ENCODE data around the gene NCAM2.

NCAM2 gene

DNA sequence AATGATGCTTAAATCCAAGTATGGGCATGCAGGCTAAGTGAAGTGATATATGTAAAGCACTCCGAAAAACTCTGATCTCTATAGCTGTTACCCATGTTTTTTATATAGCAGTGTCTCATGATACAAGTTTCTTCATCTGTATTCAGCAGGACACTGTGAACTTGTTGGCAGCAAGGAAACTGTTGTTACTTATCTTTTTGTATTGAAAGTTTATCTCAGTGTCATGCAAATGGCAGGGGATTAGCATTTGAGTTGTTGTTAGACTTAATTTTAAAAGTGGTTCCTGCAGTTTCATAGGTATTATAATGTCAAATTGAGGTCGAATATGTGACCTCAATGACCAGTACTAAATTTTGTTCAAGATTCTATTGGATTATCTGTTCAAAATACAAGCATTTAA is 47.9 kb downstream of the NCAM2 start:
- TF ChIP-seq, protein P1, sequence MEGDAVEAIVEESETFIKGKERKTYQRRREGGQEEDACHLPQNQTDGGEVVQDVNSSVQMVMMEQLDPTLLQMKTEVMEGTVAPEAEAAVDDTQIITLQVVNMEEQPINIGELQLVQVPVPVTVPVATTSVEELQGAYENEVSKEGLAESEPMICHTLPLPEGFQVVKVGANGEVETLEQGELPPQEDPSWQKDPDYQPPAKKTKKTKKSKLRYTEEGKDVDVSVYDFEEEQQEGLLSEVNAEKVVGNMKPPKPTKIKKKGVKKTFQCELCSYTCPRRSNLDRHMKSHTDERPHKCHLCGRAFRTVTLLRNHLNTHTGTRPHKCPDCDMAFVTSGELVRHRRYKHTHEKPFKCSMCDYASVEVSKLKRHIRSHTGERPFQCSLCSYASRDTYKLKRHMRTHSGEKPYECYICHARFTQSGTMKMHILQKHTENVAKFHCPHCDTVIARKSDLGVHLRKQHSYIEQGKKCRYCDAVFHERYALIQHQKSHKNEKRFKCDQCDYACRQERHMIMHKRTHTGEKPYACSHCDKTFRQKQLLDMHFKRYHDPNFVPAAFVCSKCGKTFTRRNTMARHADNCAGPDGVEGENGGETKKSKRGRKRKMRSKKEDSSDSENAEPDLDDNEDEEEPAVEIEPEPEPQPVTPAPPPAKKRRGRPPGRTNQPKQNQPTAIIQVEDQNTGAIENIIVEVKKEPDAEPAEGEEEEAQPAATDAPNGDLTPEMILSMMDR (IDR thresholded peaks at IDR 0.05; ENCODE audit: low read depth, low read length): no peak

DNA sequence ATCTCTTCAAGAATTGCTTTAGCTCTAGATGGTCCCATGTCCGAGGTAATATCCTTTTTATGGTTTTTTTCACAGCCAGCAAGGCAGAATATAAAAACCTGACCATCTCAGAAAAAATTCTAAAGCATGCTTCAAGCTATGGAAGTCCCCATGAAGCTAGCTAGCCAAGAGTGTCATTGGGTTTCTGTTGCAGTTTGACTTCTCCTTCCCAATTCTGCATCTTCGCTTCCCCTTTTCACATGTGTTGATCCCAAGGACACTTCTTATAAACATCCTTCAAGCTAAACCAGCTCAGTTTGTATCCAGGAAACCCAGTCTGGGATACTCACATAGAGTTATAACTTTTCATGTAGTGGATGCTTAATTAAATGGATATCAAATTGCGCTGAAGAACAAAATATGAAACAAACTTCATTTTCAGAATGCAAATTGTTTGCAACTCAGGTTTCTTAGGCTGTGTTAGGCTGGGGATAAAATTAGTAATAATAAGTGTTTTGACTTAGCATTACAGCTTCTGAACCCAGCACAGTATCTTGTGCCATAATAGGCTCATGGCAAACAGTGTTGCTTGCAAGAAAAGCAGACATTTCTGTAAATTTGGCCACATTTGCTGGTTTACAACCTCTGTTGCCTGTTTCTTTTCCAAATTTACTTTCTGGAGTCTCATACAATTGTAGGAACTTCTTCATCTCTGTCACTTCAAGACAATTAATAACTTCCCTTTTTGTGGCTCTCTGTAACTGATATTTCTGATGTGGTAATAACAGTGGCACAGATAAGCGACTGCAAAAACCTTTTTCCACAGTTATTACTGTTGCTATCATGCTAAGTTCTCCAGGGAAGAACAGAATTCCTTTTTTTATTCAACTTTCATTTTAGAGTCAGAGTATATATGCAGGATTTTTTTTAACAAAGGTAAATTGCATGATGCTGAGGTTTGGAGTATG is 53.2 kb downstream of the NCAM2 start:
- DNase-seq (ENCODE audit: extremely low read depth, low read depth): no peak
- TF ChIP-seq, protein P1 (IDR thresholded peaks at IDR 0.05; ENCODE audit: low read depth, low read length): no peak

More for the DNA sequence above, 47.9 kb downstream of the NCAM2 start:
- no peak for DNase-seq (ENCODE audit: extremely low read depth, low read depth)

DNA sequence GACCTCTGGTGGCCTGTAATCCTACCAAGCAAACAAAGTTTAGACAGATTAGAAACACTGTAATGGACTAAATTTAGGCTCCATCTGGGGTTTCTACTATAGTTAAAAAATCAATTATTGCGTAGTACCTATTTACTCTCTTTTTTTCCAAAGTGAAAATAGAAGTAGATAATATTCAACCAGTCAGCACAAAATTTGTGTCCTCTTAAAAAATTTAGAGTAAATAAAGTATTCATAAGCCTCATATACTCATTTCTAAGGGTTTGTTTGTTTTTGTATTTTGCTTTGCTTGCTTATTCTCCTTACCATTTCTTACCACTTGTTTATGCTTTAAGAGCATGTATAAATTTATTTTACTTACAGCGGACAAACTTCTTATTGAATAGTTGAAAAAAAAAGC is 54.5 kb downstream of the NCAM2 start:
- TF ChIP-seq, protein P1 (IDR thresholded peaks at IDR 0.05; ENCODE audit: low read depth, low read length): no peak
- no peak for DNase-seq (ENCODE audit: extremely low read depth, low read depth)

DNA sequence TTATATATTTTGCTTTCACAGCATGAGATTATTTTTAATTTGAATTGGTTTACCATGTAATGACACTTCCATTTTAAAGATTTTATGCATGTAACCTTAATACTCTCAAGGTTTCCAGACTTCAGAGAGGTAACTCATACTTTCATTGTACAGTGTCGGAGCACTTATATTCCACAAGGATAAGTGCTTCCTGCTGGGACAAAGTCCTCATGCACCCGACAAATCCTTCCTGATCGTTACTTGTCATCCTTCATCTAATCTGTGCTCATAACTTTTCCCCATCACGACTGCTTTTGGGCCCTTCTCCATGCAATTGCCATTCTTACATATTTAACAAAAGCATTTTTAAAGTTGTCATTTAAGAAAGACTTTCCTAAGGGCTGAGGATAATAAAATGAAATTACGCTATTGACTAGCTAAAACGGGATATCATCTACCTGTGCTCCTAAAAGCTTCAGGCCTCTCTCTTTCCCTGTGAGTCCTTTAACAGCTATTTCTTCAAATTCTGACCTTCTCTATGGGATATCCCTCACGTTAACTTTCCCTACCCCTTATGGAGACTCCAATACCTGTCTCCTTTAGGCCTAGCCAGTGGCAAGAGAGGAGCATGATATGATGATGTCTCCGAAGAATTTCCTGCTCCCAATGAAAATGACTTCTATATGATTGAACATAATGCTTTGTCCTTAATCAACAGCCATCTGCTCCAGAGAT is 59.3 kb downstream of the NCAM2 start:
- TF ChIP-seq, protein P1 (IDR thresholded peaks at IDR 0.05; ENCODE audit: low read depth, low read length): no peak
- no peak for DNase-seq (ENCODE audit: extremely low read depth, low read depth)

DNA sequence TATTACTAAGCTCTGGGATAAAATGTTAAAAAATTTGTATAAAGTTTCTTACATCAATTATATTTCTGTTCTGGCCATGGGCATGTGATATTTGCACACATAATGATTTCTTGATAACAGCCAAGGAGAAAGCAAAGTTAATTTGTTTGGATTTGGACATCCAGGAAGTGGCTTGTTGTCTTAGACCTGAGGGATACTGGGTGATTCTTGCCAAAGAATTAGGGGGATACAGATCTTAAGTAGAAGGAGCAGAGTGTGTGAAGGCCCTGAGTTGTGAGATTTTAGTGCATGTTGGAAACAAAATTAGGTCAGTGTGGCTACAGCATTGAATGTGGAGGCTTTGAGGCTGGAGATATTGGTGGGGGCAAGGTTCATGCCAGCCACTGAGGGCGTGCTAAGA is 65.6 kb downstream of the NCAM2 start:
- DNase-seq (ENCODE audit: extremely low read depth, low read depth): no peak
- TF ChIP-seq, protein P1 (IDR thresholded peaks at IDR 0.05; ENCODE audit: low read depth, low read length): no peak

DNA sequence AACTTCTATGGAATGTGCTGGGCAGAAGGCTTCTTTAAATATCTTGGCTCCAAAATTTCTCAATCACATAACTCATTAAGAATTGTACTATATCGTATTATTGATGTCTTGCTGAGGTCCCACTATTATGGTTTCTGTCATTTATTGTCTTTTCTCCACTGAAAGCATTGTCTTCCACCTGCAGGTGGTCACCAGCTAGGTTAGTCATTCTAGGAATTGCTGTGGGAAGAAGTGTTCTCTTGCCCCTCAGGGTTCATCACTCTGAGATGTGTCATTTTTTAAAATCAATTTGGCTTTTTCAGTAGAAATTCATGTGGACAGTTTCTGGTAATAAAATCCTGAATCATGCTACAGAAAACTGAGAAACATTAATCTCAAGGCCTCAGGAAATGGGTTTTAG is 66.1 kb downstream of the NCAM2 start:
- no peak for DNase-seq (ENCODE audit: extremely low read depth, low read depth)
- TF ChIP-seq, protein P1 (IDR thresholded peaks at IDR 0.05; ENCODE audit: low read depth, low read length): no peak

DNA sequence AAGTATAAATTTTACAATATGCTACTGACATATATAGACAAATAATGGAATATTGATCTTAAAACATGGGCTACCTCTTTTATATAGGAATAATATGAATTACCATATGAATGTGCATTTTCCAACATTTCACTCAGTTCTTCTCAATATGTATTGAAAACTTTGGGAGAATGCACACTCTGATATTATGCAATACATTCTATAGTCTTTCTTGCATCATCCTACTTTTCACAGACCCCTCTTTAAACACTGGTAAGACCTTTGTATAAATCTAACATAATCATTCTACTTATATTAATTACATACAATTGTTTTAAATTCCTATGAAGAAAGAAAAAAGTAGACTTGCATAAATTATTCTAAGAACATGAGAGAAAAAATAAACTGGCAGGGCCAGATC is 69.2 kb downstream of the NCAM2 start:
- TF ChIP-seq, protein P1 (IDR thresholded peaks at IDR 0.05; ENCODE audit: low read depth, low read length): no peak
- DNase-seq (ENCODE audit: extremely low read depth, low read depth): no peak

All from AG09319 (cell line).